ENCODE data around the gene PRKCB. TPM values are rescaled to one million over a fixed set of nuclear protein-coding genes. Genes with fewer than 3 reads are reported as not detected.

Gene PRKCB
- total and polyA plus RNA-seq, 2 experiments from 2014 or later, result 3.7 to 16.4 TPM

- Mint-ChIP-seq H3K4me1 (peaks cover 19% of the 10 kb centered on the region; the same call in 2 of the 3 replicates), H3K36me3 (ENCODE audit: low read depth) (no peaks in the 10 kb centered on the region), H3K4me3 (no peak overlapping the region), H3K27ac (no peak overlapping the region), H3K27me3 (ENCODE audit: insufficient read depth, low read depth, poor library complexity) (peaks cover 49% of the 10 kb centered on the region), H3K9me3 (no peaks in the 10 kb centered on the region; the same call in 2 of the 3 replicates)
- no peak overlapping the region for H3K4me3 ChIP-seq
- DNase-seq (ENCODE audit: low spot score) (no peak), ATAC-seq (no peak)
- H3F3A ChIP-seq (replicated peaks; ENCODE audit: low read depth), result no peaks in the 10 kb centered on the region
- TF ChIP-seq POLR2AphosphoS5 (IDR thresholded peaks at IDR 0.05; ENCODE audit: low read depth) (no peak), EZH2phosphoT487 (IDR thresholded peaks at IDR 0.05; ENCODE audit: unreplicated experiment) (no peak), REST (IDR thresholded peaks at IDR 0.05; ENCODE audit: unreplicated experiment) (no peak), EZH2 (IDR thresholded peaks at IDR 0.05; ENCODE audit: low read depth, unreplicated experiment) (no peak), CREB1 (CRISPR knock-in tag; IDR thresholded peaks at IDR 0.05; ENCODE audit: low read depth) (no peak)
- 0 out of 2 replicates have a peak, but pooled peaks cover 10% of the 10 kb centered on the region for H3K4me1 ChIP-seq (ENCODE audit: insufficient read depth)
- no peaks in the 10 kb centered on the region for H3K9me2 ChIP-seq (ENCODE audit: insufficient read depth)
- H3K4me2 ChIP-seq, result no peak overlapping the region
- H2AFZ ChIP-seq, result no peak overlapping the region
- H3K79me2 ChIP-seq (replicated peaks; ENCODE audit: insufficient read depth), result no peaks in the 10 kb centered on the region
- H3K27ac ChIP-seq (ENCODE audit: low read depth), result no peak overlapping the region
- no peaks in the 10 kb centered on the region for H3K36me3 ChIP-seq (ENCODE audit: insufficient read depth)
- H3K27me3 ChIP-seq (ENCODE audit: insufficient read depth), result peaks cover 91% of the 10 kb centered on the region
- H4K20me1 ChIP-seq (replicated peaks; ENCODE audit: insufficient read depth), result peaks cover 17% of the 10 kb centered on the region; the same call in 1 of the 2 replicates
These were observed 28.0 kb downstream of the PRKCB start for GRCh38 chr16:23863511-23864422.

GRCh38 chr16:23865853-23866252, 30.1 kb downstream of the PRKCB start:
- H3K9me2 ChIP-seq (ENCODE audit: insufficient read depth), result no peaks in the 10 kb centered on the region
- H3K27ac ChIP-seq (ENCODE audit: low read depth), result no peak overlapping the region
- Mint-ChIP-seq H3K4me3 (no peak overlapping the region), H3K27me3 (ENCODE audit: insufficient read depth, low read depth, poor library complexity) (peaks cover 45% of the 10 kb centered on the region), H3K4me1 (peaks cover 25% of the 10 kb centered on the region; the same call in 2 of the 3 replicates), H3K36me3 (ENCODE audit: low read depth) (no peaks in the 10 kb centered on the region), H3K9me3 (no peaks in the 10 kb centered on the region), H3K27ac (no peak overlapping the region)
- TF ChIP-seq NANOG (IDR thresholded peaks at IDR 0.05; ENCODE audit: borderline replicate concordance), result peak; percentile 67; the same call in 1 of the 2 replicates
- TF ChIP-seq EZH2 (IDR thresholded peaks at IDR 0.05; ENCODE audit: low read depth, unreplicated experiment), result no peak
- no peaks in the 10 kb centered on the region for H3K79me2 ChIP-seq (replicated peaks; ENCODE audit: insufficient read depth)
- H3K27me3 ChIP-seq (ENCODE audit: insufficient read depth), result peaks cover 77% of the 10 kb centered on the region
- H4K20me1 ChIP-seq (replicated peaks; ENCODE audit: insufficient read depth), result peaks cover 13% of the 10 kb centered on the region; the same call in 1 of the 2 replicates
- H3K4me2 ChIP-seq, result 0 out of 2 replicates have a peak overlapping the region, but pooled peaks have one; percentile 4
- H3F3A ChIP-seq (replicated peaks; ENCODE audit: low read depth), result no peaks in the 10 kb centered on the region
- peak; percentile 84 for ATAC-seq
- H2AFZ ChIP-seq, result no peak overlapping the region
- DNase-seq (ENCODE audit: low spot score), result peak; percentile 75
- no peak overlapping the region for H3K4me3 ChIP-seq
- H3K4me1 ChIP-seq (ENCODE audit: insufficient read depth), result 0 out of 2 replicates have a peak, but pooled peaks cover 12% of the 10 kb centered on the region
- H3K36me3 ChIP-seq (ENCODE audit: insufficient read depth), result no peaks in the 10 kb centered on the region
